A204.1 (cell line): ENCODE data around the gene ZCCHC7.

Experiments used
- FAIRE-seq: peaks from 2 replicates; lab custom pipeline; 2012; peaks lifted over from hg19 to GRCh38; lab: Jason Lieb, UNC

ZCCHC7 gene

GRCh38 chr9:37340961-37341360 lies 220.6 kb downstream of the ZCCHC7 start:
- FAIRE-seq: no peak

GRCh38 chr9:37341704-37342103 lies 221.3 kb downstream of the ZCCHC7 start:
- FAIRE-seq: no peak

- no peak for FAIRE-seq
Measured at GRCh38 chr9:37342493-37342892, 222.1 kb downstream of the ZCCHC7 start.

- no peak for FAIRE-seq
Measured at GRCh38 chr9:37342895-37343294, 222.5 kb downstream of the ZCCHC7 start.

- no peak for FAIRE-seq
Measured at GRCh38 chr9:37343724-37344123, 223.3 kb downstream of the ZCCHC7 start.

GRCh38 chr9:37345038-37345437 lies 224.7 kb downstream of the ZCCHC7 start:
- FAIRE-seq: no peak

GRCh38 chr9:37348917-37349316 lies 228.5 kb downstream of the ZCCHC7 start:
- FAIRE-seq: no peak

GRCh38 chr9:37350486-37351190 lies 230.3 kb downstream of the ZCCHC7 start:
- FAIRE-seq: no peak

- no peak for FAIRE-seq
Measured at GRCh38 chr9:37353791-37354190, 233.4 kb downstream of the ZCCHC7 start.

GRCh38 chr9:37362430-37362829 lies 242.1 kb downstream of the ZCCHC7 start:
- FAIRE-seq: no peak

GRCh38 chr9:37363124-37363523 lies 242.8 kb downstream of the ZCCHC7 start:
- no peak for FAIRE-seq

- FAIRE-seq: no peak
Measured at GRCh38 chr9:37364136-37364535, 243.8 kb downstream of the ZCCHC7 start.

- FAIRE-seq: no peak
Measured at GRCh38 chr9:37364751-37365360, 244.5 kb downstream of the ZCCHC7 start.

GRCh38 chr9:37369671-37370070 lies 249.3 kb downstream of the ZCCHC7 start:
- FAIRE-seq: no peak

GRCh38 chr9:37370282-37370681 lies 249.9 kb downstream of the ZCCHC7 start:
- FAIRE-seq: no peak

GRCh38 chr9:37370968-37371563 lies 250.7 kb downstream of the ZCCHC7 start:
- FAIRE-seq: no peak

- FAIRE-seq: no peak
Measured at GRCh38 chr9:37371565-37372464, 251.4 kb downstream of the ZCCHC7 start.

GRCh38 chr9:37372839-37373238 lies 252.5 kb downstream of the ZCCHC7 start:
- no peak for FAIRE-seq

GRCh38 chr9:37373621-37374020 lies 253.2 kb downstream of the ZCCHC7 start:
- FAIRE-seq: no peak

GRCh38 chr9:37374892-37375291 lies 254.5 kb downstream of the ZCCHC7 start:
- no peak for FAIRE-seq

GRCh38 chr9:37377688-37378612 lies 257.6 kb downstream of the ZCCHC7 start:
- no peak for FAIRE-seq

GRCh38 chr9:37378613-37379004 lies 258.2 kb downstream of the ZCCHC7 start:
- no peak for FAIRE-seq
